Pancreas (tissue), 10 donors: Measurements from ENCODE around the gene PRDM12. TPM values are rescaled to one million over a fixed set of nuclear protein-coding genes. Genes with fewer than 3 reads are reported as not detected.

Experiments
- ATAC-seq, 4 donors: fragments of 200-7000 bp; cut with Tn5 transposase; one replicate each; pipeline versions ENCODE4 v1.8.0 to v1.9.1; 2020; ENCODE audit warnings: mild to moderate bottlenecking in 4 of 4, moderate library complexity in 4 of 4
- DNase-seq, 6 donors: peaks; one replicate each; pipeline ENCODE4 v3.0.0-alpha.2; 2020
- FAIRE-seq: peaks from 2 replicates; lab custom pipeline; 2012; peaks lifted over from hg19 to GRCh38; lab: Jason Lieb, UNC
- H3K27ac ChIP-seq, 4 donors: fragments of 200-600 bp; sonication (generic); 1 replicate in 3 of 4; 2 replicates in 1 of 4; pipeline versions ENCODE4 v1.5.0 to v1.8.0; 2020
- H3K27me3 ChIP-seq, 4 donors: fragments of 200-600 bp; one replicate each; pipeline ENCODE4 v1.8.0; 2021
- H3K36me3 ChIP-seq, 3 donors: fragments of 200-600 bp; sonication (generic) in 1 of 3; one replicate each; pipeline versions ENCODE4 v1.5.0 to v1.8.0; 2020 to 2021
- H3K4me1 ChIP-seq, 3 donors: fragments of 200-600 bp; one replicate each; pipeline ENCODE4 v1.8.0; 2021
- H3K4me3 ChIP-seq, 4 donors: fragments of 200-600 bp; sonication (generic) in 2 of 4; one replicate each; pipeline versions ENCODE4 v1.5.0 to v1.8.0; 2020 to 2021
- H3K9me3 ChIP-seq, 4 donors: fragments of 200-600 bp; one replicate each; pipeline ENCODE4 v1.8.0; 2021
- CTCF ChIP-seq, 4 donors: fragments of 200-600 bp; sonication (generic) in 3 of 4; IDR thresholded peaks; one replicate each; pipeline versions ENCODE4 v1.5.0 to v1.8.0; 2021; ENCODE audit warnings: antibody characterized with exemption in 4 of 4
- WGBS, 2 donors: extraction: QIAGEN DNeasy Blood & Tissue Kit; methylation state at CpG; one replicate each; pipeline ENCODE4 v1.1.7; 2013; 5-methylcytosine and 5-hydroxymethylcytosine counted together
- intact Hi-C, 3 donors: fragments of 100-400 bp; cut with DNase I; formaldehyde crosslinking; loops; one replicate each; pipeline versions ENCODE4 v1.11.1 to v1.14.2; 2022
- polyA plus RNA-seq, 2 donors: library from polyadenylated mRNA; stranded (reverse); fragments of 200-250 nt; gene quantifications; one replicate each; pipeline ENCODE4 v1.2.3, GENCODE V29; 2013
- total RNA-seq, 6 donors: library from RNA; stranded (reverse); fragmentation: NEBNext Ultra II Directional in 4 of 6; extraction: Animal tissue kit (Norgen Biotek cat#: 25700) in 4 of 6; gene quantifications; one replicate each; pipeline versions ENCODE4 v1.2.1 to v1.2.4, GENCODE V29; 2021 to 2023
- donor health status: healthy with polysubstance abuse.
- donor health status: DM: no; HTN: no; CAD: no; lungs with moderate emphysema.
- donor health status: DM: no; HTN: no; CAD: no.
- donor health status: control.
- donor health status: control.
- donor health status: Bipolar disorder and iron deficiency.
- donor health status: DM: yes; HTN: yes; CAD: no.
- donor health status: DM: no; HTN: no; CAD: no.
- donor health status: DM: no; HTN: no; CAD: no.
- donor health status: DM: yes; HTN: yes; CAD: no.

Gene PRDM12
- total and polyA plus RNA-seq, 8 donors: 0.02 to 0.06 (median 0.06) TPM; not detected in 5

- H3K9me3 ChIP-seq: no peaks in the 10 kb centered on the region
- H3K4me3 ChIP-seq: no peak overlapping the region
- no peak for TF ChIP-seq CTCF (IDR thresholded peaks at IDR 0.05)
- FAIRE-seq (no peak), DNase-seq (no peak), ATAC-seq (peak in 1 of 4 donors; percentile 14)
- no peaks in the 10 kb centered on the region for H3K27me3 ChIP-seq
- H3K36me3 ChIP-seq: peaks cover 0 to 67% (median 45%) of the 10 kb centered on the region in 3 donors
- intact Hi-C loops: no loop called here
- WGBS, 2 donors: 82 to 85% methylated on average over 21 of the region's 21 CpGs
- H3K27ac ChIP-seq: no peak overlapping the region
- no peaks in the 10 kb centered on the region for H3K4me1 ChIP-seq
Observed at GRCh38 chr9:130626249-130626996, 38.0 kb upstream of the PRDM12 start.

- no peaks in the 10 kb centered on the region for H3K9me3 ChIP-seq
- intact Hi-C loops: no loop called here
- ATAC-seq (no peak), DNase-seq (no peak), FAIRE-seq (no peak)
- WGBS, 2 donors: 88 to 91% methylated on average over 10 of the region's 10 CpGs
- no peaks in the 10 kb centered on the region for H3K4me1 ChIP-seq
- H3K36me3 ChIP-seq: peaks cover 0 to 69% (median 49%) of the 10 kb centered on the region in 3 donors
- no peak overlapping the region for H3K27ac ChIP-seq
- no peak for TF ChIP-seq CTCF (IDR thresholded peaks at IDR 0.05)
- H3K27me3 ChIP-seq: no peaks in the 10 kb centered on the region
- no peak overlapping the region for H3K4me3 ChIP-seq
Observed at GRCh38 chr9:130627051-130627450, 37.3 kb upstream of the PRDM12 start.

GRCh38 chr9:130627896-130628792 is 36.2 kb upstream of the PRDM12 start:
- Histone ChIP-seq H3K27ac (no peak overlapping the region), H3K4me1 (no peaks in the 10 kb centered on the region), H3K36me3 (peaks cover 0 to 63% (median 50%) of the 10 kb centered on the region in 3 donors), H3K27me3 (no peaks in the 10 kb centered on the region), H3K9me3 (no peaks in the 10 kb centered on the region), H3K4me3 (no peak overlapping the region)
- no peak for FAIRE-seq
- no peak for TF ChIP-seq CTCF (IDR thresholded peaks at IDR 0.05)
- WGBS, 2 donors: 87% methylated on average over 23 of the region's 23 CpGs
- intact Hi-C loops: no loop called here
- no peak for ATAC-seq
- DNase-seq: no peak

GRCh38 chr9:130629443-130630070 is 34.8 kb upstream of the PRDM12 start:
- H3K4me3 ChIP-seq: no peak overlapping the region
- H3K9me3 ChIP-seq: no peaks in the 10 kb centered on the region
- FAIRE-seq (no peak), ATAC-seq (no peak), DNase-seq (no peak)
- 91 to 93% methylated on average over 13 of the region's 13 CpGs for WGBS, 2 donors
- no peak for TF ChIP-seq CTCF (IDR thresholded peaks at IDR 0.05)
- H3K36me3 ChIP-seq: peaks cover 0 to 62% (median 45%) of the 10 kb centered on the region in 3 donors
- H3K27me3 ChIP-seq: no peaks in the 10 kb centered on the region
- no peak overlapping the region for H3K27ac ChIP-seq
- H3K4me1 ChIP-seq: no peaks in the 10 kb centered on the region
- intact Hi-C loops: no loop called here
